Measurements from ENCODE around the gene PGAP3. TPM values are rescaled to one million over a fixed set of nuclear protein-coding genes. Genes with fewer than 3 reads are reported as not detected.

Gene PGAP3
- polyA plus RNA-seq, 3 donors: 8.3 to 19.3 (median 9.2) TPM

GRCh38 chr17:39675390-39676082 lies 12.3 kb downstream of the PGAP3 start:
- Histone ChIP-seq H3K36me3 (replicated peaks in 1 of 2; ENCODE audit: control insufficient read depth in 1 of 2, insufficient read depth in 2 of 2, low read length in 2 of 2) (peaks cover 0 to 3% of the 10 kb centered on the region in 2 donors), H3K4me3 (replicated peaks in 1 of 3; ENCODE audit: low read depth in 2 of 3, low read length in 3 of 3) (no peak overlapping the region), H3K9ac (ENCODE audit: insufficient read depth, low read length, poor library complexity, severe bottlenecking) (no peak overlapping the region), H3K79me2 (ENCODE audit: insufficient read depth, low read length) (no peaks in the 10 kb centered on the region), H3K4me1 (ENCODE audit: control insufficient read depth in 1 of 2, insufficient read depth in 2 of 2, low read length in 2 of 2) (peaks cover 11 to 14% of the 10 kb centered on the region in 2 donors), H3K9me3 (replicated peaks in 1 of 2; ENCODE audit: control insufficient read depth in 1 of 2, insufficient read depth in 1 of 2, low read length in 2 of 2) (no peaks in the 10 kb centered on the region), H3K27me3 (ENCODE audit: control insufficient read depth in 2 of 2, insufficient read depth in 2 of 2, low read length in 2 of 2) (peaks cover 0 to 12% of the 10 kb centered on the region in 2 donors), H3K4me2 (replicated peaks; ENCODE audit: extremely low read depth, low read length, poor library complexity, severe bottlenecking) (no peak overlapping the region), H2AFZ (ENCODE audit: insufficient read depth, low read depth, low read length, poor library complexity, severe bottlenecking) (no peak overlapping the region), H4K20me1 (ENCODE audit: insufficient read depth, low read length) (no peaks in the 10 kb centered on the region), H3K27ac (ENCODE audit: low read depth in 1 of 2, low read length in 2 of 2) (no peak overlapping the region)
- Mint-ChIP-seq H3K27ac (no peak overlapping the region), H3K9me3 (peaks cover 0 to 2% (median 0%) of the 10 kb centered on the region in 7 donors), H3K27me3 (ENCODE audit: low read depth in 3 of 3) (peaks cover 13 to 26% (median 24%) of the 10 kb centered on the region in 3 donors), H3K36me3 (peaks cover 22 to 25% of the 10 kb centered on the region in 2 donors), H3K4me3 (no peak overlapping the region), H3K4me1 (peaks cover 29% of the 10 kb centered on the region)
- DNase-seq: no peak
- intact Hi-C loops (cut with micrococcal nuclease): no loop called here
- WGBS (ENCODE audit: insufficient coverage): 78% methylated on average over 9 of the region's 10 CpGs
- TF ChIP-seq, protein P1, sequence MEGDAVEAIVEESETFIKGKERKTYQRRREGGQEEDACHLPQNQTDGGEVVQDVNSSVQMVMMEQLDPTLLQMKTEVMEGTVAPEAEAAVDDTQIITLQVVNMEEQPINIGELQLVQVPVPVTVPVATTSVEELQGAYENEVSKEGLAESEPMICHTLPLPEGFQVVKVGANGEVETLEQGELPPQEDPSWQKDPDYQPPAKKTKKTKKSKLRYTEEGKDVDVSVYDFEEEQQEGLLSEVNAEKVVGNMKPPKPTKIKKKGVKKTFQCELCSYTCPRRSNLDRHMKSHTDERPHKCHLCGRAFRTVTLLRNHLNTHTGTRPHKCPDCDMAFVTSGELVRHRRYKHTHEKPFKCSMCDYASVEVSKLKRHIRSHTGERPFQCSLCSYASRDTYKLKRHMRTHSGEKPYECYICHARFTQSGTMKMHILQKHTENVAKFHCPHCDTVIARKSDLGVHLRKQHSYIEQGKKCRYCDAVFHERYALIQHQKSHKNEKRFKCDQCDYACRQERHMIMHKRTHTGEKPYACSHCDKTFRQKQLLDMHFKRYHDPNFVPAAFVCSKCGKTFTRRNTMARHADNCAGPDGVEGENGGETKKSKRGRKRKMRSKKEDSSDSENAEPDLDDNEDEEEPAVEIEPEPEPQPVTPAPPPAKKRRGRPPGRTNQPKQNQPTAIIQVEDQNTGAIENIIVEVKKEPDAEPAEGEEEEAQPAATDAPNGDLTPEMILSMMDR (IDR thresholded peaks at IDR 0.05): no peak

DNA sequence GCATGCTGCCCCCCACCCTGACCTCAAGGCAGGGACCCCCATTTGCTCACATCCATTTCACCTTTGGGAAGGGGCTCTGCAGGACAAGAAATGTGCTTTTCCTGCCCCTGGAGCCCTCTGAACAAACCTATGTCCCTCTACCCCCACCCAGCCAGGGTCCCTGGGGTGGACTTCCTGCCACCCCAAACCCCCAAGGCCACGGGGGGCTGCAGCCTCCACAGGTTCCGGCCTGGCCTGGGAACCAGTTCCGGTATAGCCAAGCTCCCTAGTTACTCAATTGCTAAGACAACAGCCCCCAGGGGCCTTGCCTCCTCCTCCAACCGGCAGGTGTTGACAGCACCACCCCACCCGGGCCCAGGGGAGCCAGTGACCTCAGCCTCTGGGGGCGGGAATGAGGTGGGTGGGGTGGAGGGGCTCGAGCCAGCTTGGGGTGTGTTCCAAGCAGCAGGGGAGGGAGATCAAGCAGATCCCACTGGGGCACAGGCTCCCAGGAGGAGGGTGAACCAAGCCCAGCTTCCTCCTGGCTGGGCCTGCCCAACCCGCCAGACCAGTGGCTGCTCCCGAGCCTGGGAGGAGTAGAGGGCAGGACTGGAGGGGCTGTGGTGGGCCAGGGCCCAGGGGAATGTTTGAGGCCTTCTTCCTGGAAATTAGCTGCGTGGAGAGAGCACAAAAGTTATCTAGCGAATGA lies 13.0 kb downstream of the PGAP3 start:
- no peak overlapping the region for H3K27ac ChIP-seq (ENCODE audit: low read depth in 1 of 2, low read length in 2 of 2)
- peaks cover 5 to 10% of the 10 kb centered on the region in 2 donors for H3K4me1 ChIP-seq (ENCODE audit: control insufficient read depth in 1 of 2, insufficient read depth in 2 of 2, low read length in 2 of 2)
- H2AFZ ChIP-seq (ENCODE audit: insufficient read depth, low read depth, low read length, poor library complexity, severe bottlenecking): no peak overlapping the region
- no peak overlapping the region for H3K4me2 ChIP-seq (replicated peaks; ENCODE audit: extremely low read depth, low read length, poor library complexity, severe bottlenecking)
- Mint-ChIP-seq H3K4me1 (peaks cover 22% of the 10 kb centered on the region), H3K27ac (no peak overlapping the region), H3K27me3 (ENCODE audit: low read depth in 3 of 3) (peaks cover 13 to 33% (median 29%) of the 10 kb centered on the region in 3 donors), H3K9me3 (peaks cover 0 to 2% (median 0%) of the 10 kb centered on the region in 7 donors), H3K4me3 (no peak overlapping the region), H3K36me3 (peaks cover 17 to 20% of the 10 kb centered on the region in 2 donors)
- no peaks in the 10 kb centered on the region for H3K9me3 ChIP-seq (replicated peaks in 1 of 2; ENCODE audit: control insufficient read depth in 1 of 2, insufficient read depth in 1 of 2, low read length in 2 of 2)
- 70% methylated on average over 9 of the region's 11 CpGs for WGBS (ENCODE audit: insufficient coverage)
- H3K36me3 ChIP-seq (replicated peaks in 1 of 2; ENCODE audit: control insufficient read depth in 1 of 2, insufficient read depth in 2 of 2, low read length in 2 of 2): peaks cover 0 to 3% of the 10 kb centered on the region in 2 donors
- no peak overlapping the region for H3K4me3 ChIP-seq (replicated peaks in 1 of 3; ENCODE audit: low read depth in 2 of 3, low read length in 3 of 3)
- H3K79me2 ChIP-seq (ENCODE audit: insufficient read depth, low read length): no peaks in the 10 kb centered on the region
- peaks cover 0 to 19% of the 10 kb centered on the region in 2 donors for H3K27me3 ChIP-seq (ENCODE audit: control insufficient read depth in 2 of 2, insufficient read depth in 2 of 2, low read length in 2 of 2)
- no peaks in the 10 kb centered on the region for H4K20me1 ChIP-seq (ENCODE audit: insufficient read depth, low read length)
- no peak for DNase-seq
- TF ChIP-seq, protein P1 (IDR thresholded peaks at IDR 0.05): no peak
- intact Hi-C loops (cut with micrococcal nuclease): no loop called here
- no peak overlapping the region for H3K9ac ChIP-seq (ENCODE audit: insufficient read depth, low read length, poor library complexity, severe bottlenecking)

All from CD14-positive monocyte (primary cell).